Measurements from ENCODE around the gene TDRD3. TPM values are rescaled to one million over a fixed set of nuclear protein-coding genes. Genes with fewer than 3 reads are reported as not detected.
"Not testable (repeated sequence)": the region's sequence is repeated elsewhere in the genome, so short reads cannot be mapped to it uniquely, and the experiment has no call there.

Gene TDRD3
- total RNA-seq, 6 donors from 2014 or later, result 16.0 to 56.4 (median 25.8) TPM

DNA sequence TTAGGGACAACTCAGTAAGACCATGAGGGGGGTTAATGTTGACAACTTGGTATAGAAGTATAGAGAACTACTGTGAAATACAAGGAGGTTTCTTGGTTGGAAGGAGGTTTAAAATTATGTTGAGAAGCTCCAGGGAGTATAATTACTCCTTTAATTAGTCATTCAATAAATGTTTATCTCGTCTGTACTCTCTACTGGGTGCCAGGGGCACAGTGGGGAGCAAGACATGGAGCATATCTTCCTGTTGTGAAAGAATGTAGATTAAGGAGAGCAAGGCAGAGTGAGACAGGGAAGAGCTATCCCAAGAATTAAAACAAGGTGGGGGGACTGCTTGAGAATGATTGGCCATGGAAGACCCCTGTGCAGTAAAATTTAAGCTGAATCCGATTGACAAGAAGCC lies 33.7 kb upstream of the TDRD3 start:
- Histone ChIP-seq H3K36me3 (no peaks in the 10 kb centered on the region), H3K9me3 (no peaks in the 10 kb centered on the region), H3K4me1 (no peaks in the 10 kb centered on the region), H3K4me3 (no peak overlapping the region), H3K27me3 (no peaks in the 10 kb centered on the region), H3K27ac (no peak overlapping the region)
- DNase-seq (no peak), ATAC-seq (ENCODE audit: low FRiP score in 2 of 2) (no peak)
- 62 to 78% methylated on average over 2 of the region's 2 CpGs for WGBS, 2 donors
- TF ChIP-seq POLR2AphosphoS5 (IDR thresholded peaks at IDR 0.05), result no peak
- no peak for TF ChIP-seq EP300 (IDR thresholded peaks at IDR 0.05)
- no peak for TF ChIP-seq POLR2A (IDR thresholded peaks at IDR 0.05)
- TF ChIP-seq, protein P1, sequence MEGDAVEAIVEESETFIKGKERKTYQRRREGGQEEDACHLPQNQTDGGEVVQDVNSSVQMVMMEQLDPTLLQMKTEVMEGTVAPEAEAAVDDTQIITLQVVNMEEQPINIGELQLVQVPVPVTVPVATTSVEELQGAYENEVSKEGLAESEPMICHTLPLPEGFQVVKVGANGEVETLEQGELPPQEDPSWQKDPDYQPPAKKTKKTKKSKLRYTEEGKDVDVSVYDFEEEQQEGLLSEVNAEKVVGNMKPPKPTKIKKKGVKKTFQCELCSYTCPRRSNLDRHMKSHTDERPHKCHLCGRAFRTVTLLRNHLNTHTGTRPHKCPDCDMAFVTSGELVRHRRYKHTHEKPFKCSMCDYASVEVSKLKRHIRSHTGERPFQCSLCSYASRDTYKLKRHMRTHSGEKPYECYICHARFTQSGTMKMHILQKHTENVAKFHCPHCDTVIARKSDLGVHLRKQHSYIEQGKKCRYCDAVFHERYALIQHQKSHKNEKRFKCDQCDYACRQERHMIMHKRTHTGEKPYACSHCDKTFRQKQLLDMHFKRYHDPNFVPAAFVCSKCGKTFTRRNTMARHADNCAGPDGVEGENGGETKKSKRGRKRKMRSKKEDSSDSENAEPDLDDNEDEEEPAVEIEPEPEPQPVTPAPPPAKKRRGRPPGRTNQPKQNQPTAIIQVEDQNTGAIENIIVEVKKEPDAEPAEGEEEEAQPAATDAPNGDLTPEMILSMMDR (IDR thresholded peaks at IDR 0.05), result no peak

DNA sequence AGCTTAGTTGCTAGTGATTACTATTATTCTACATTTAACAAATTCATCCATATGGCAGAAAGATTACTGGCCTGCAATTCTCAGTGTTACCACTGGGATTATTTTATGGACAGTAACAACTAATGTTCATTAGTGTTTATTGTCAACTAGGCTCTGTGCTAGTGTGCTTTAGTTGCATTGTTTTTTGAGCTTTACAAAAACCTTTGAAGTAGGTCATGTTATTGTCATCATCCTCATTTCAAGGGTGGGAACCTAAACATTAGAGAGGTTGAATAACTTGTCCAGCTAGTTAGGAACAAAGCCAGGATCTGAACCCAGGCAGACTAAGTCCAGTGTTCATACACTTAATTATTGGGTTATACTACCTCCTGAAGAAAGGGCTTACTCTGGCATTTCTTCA lies 27.8 kb upstream of the TDRD3 start:
- Histone ChIP-seq H3K4me1 (no peaks in the 10 kb centered on the region), H3K36me3 (no peaks in the 10 kb centered on the region), H3K9me3 (no peaks in the 10 kb centered on the region), H3K27ac (no peak overlapping the region), H3K4me3 (no peak overlapping the region), H3K27me3 (no peaks in the 10 kb centered on the region)
- ATAC-seq (ENCODE audit: low FRiP score in 2 of 2) (no peak), DNase-seq (no peak)
- TF ChIP-seq POLR2AphosphoS5 (IDR thresholded peaks at IDR 0.05), result no peak
- no peak for TF ChIP-seq POLR2A (IDR thresholded peaks at IDR 0.05)
- TF ChIP-seq, protein P1 (IDR thresholded peaks at IDR 0.05), result peak in 5 of 6 experiments; percentile 6 to 48 (median 16)
- TF ChIP-seq EP300 (IDR thresholded peaks at IDR 0.05), result no peak

DNA sequence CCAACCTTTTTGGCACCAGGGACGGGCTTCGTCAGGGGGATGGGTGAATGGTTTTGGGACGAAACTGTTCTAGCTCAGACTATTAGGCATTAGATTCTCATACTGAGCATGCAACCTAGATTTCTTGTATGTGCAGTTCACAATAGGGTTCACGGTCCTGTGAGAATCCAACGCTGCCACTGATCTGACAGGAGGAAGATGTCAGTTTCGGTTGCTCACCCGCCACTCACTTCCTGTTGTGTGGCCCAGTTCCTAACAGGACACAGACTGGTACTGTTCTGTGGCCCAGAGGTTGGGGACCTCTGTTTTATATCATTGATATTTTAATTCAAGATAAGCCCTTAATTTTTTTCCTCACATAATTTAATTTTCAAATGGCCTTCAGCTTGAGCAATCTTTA lies 26.7 kb upstream of the TDRD3 start:
- WGBS, 2 donors, result 75 to 84% methylated on average over 7 of the region's 7 CpGs
- Histone ChIP-seq H3K4me1 (no peaks in the 10 kb centered on the region), H3K9me3 (no peaks in the 10 kb centered on the region), H3K27ac (no peak overlapping the region), H3K27me3 (no peaks in the 10 kb centered on the region), H3K36me3 (no peaks in the 10 kb centered on the region), H3K4me3 (no peak overlapping the region)
- no peak for DNase-seq
- no peak for ATAC-seq (ENCODE audit: low FRiP score in 2 of 2)
- no peak for TF ChIP-seq POLR2AphosphoS5 (IDR thresholded peaks at IDR 0.05)
- TF ChIP-seq POLR2A (IDR thresholded peaks at IDR 0.05), result no peak
- TF ChIP-seq, protein P1 (IDR thresholded peaks at IDR 0.05), result no peak
- no peak for TF ChIP-seq EP300 (IDR thresholded peaks at IDR 0.05)

DNA sequence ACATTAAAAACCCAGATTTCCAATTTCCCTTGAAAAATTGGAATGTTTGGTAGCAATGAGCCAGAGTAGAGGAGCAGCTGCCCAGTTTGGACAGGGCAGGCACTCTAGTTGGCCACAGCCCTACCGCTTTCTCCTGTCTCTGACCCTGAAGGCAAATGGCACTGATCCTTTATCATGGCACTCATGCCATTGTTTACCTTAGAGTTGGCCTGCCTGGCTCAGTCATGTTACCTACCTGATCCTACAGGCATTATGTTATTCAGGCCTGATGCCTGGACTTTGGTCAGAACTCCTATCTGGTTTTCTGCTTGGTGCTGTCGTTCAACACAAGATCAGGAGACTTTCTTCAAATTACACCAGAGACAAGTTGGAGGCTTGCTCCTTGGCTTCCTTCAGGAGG lies 24.9 kb upstream of the TDRD3 start:
- Histone ChIP-seq H3K27me3 (no peaks in the 10 kb centered on the region), H3K27ac (no peak overlapping the region), H3K9me3 (no peaks in the 10 kb centered on the region), H3K4me1 (no peaks in the 10 kb centered on the region), H3K4me3 (no peak overlapping the region), H3K36me3 (no peaks in the 10 kb centered on the region)
- ATAC-seq (ENCODE audit: low FRiP score in 2 of 2) (no peak), DNase-seq (no peak)
- WGBS, 2 donors, result 96 to 100% methylated on average over 2 of the region's 2 CpGs
- TF ChIP-seq POLR2AphosphoS5 (IDR thresholded peaks at IDR 0.05) (no peak), EP300 (IDR thresholded peaks at IDR 0.05) (no peak), POLR2A (IDR thresholded peaks at IDR 0.05) (no peak)
- TF ChIP-seq, protein P1 (IDR thresholded peaks at IDR 0.05), result no peak

DNA sequence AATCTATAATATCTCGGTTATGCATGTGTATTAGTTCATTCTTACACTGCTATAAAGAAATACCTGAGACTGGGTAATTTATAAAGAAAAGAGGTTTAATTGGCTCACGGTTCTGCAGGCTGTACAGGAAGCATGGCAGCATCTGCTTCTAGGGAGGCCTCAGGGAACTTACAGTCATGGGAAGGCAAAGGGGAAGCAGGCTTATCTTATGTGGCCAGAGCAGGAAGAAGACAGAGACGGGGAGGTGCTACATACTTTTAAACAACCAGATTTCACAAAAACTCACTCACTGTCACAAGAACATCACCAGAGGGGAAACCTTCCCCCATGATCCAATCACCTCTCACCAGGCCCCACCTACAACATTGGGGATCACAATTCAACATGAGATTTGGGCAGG lies 17.7 kb upstream of the TDRD3 start:
- H3K4me1 ChIP-seq; DNase-seq; H3K9me3 ChIP-seq; H3K36me3 ChIP-seq; H3K27ac ChIP-seq; H3K4me3 ChIP-seq; H3K27me3 ChIP-seq; ATAC-seq (ENCODE audit: low FRiP score in 2 of 2): not testable (repeated sequence)
- 53 to 58% methylated on average over 3 of the region's 3 CpGs for WGBS, 2 donors
